Activated T-cell treated with anti-CD3 and anti-CD28 coated beads for 24 hours (primary cell): Measurements from ENCODE around the gene SRCAP.

Source experiments
- DNase-seq: peaks from one replicate; pipeline ENCODE4 v3.0.0-alpha.2; 2020; ENCODE audit warnings: low read depth

Gene SRCAP

GRCh38 chr16:30777591-30778297 lies 78.8 kb downstream of the SRCAP start:
- DNase-seq, result no peak

GRCh38 chr16:30778549-30779244 lies 79.7 kb downstream of the SRCAP start:
- DNase-seq, result no peak

GRCh38 chr16:30779596-30779995 lies 80.6 kb downstream of the SRCAP start:
- DNase-seq, result no peak

- DNase-seq, result no peak
These were observed 81.0 kb downstream of the SRCAP start for GRCh38 chr16:30780021-30780420.

GRCh38 chr16:30780549-30780948 lies 81.6 kb downstream of the SRCAP start:
- DNase-seq, result no peak

- no peak for DNase-seq
These were observed 83.7 kb downstream of the SRCAP start for GRCh38 chr16:30782486-30783279.

- no peak for DNase-seq
These were observed 84.5 kb downstream of the SRCAP start for GRCh38 chr16:30783280-30784109.

- no peak for DNase-seq
These were observed 85.2 kb downstream of the SRCAP start for GRCh38 chr16:30784215-30784614.

- DNase-seq, result no peak
These were observed 86.4 kb downstream of the SRCAP start for GRCh38 chr16:30785126-30786106.

GRCh38 chr16:30786115-30786935 lies 87.4 kb downstream of the SRCAP start:
- DNase-seq, result no peak

GRCh38 chr16:30786936-30787612 lies 88.1 kb downstream of the SRCAP start, which contains the start of gene ZNF629:
TSS of gene ZNF629 (minus strand) at chr16:30787205. CDS start at chr16:30784482, 2,723 bp downstream.
- no peak for DNase-seq

- no peak for DNase-seq
These were observed 88.8 kb downstream of the SRCAP start for GRCh38 chr16:30787613-30788378.
